K562 (cell line): Measurements from ENCODE around the gene EXOC3L1. TPM values are rescaled to one million over a fixed set of nuclear protein-coding genes. Genes with fewer than 3 reads are reported as not detected.

ENCODE experiments used
- ILK ChIP-seq: fragments of 450-650 bp; IDR thresholded peaks from 2 replicates; pipeline ENCODE4 v1.6.1; 2016; ENCODE audit warnings: missing genetic modification characterization, low read depth, mild to moderate bottlenecking, missing compliant biosample characterization, moderate library complexity, borderline replicate concordance
- MBD2 ChIP-seq: sonication (generic); IDR thresholded peaks from 2 replicates; pipeline ENCODE4 v1.6.1; 2016; ENCODE audit warnings: low read depth, borderline replicate concordance
- SIX5 ChIP-seq, 2 experiments: IDR thresholded peaks; 2 replicates each; pipeline ENCODE4 v1.6.1; 2011; ENCODE audit warnings: low read length in 2 of 2, borderline replicate concordance in 1 of 2, low read depth in 1 of 2, mild to moderate bottlenecking in 1 of 2, moderate library complexity in 1 of 2; ENCODE audit not compliant: insufficient read depth in 1 of 2
- TEAD4 ChIP-seq, 2 experiments: sonication (generic) in 1 of 2; formaldehyde crosslinking in 1 of 2; IDR thresholded peaks; 2 replicates each; pipeline versions ENCODE4 v1.6.1 to v1.8.0; 2012 to 2022; ENCODE audit warnings: borderline replicate concordance in 1 of 2, inconsistent platforms in 1 of 2, low read length in 1 of 2, mild to moderate bottlenecking in 1 of 2, missing genetic modification reagents in 1 of 2
- TOE1 ChIP-seq, 2 experiments: fragments of 450-650 bp in 1 of 2; sonication (generic) in 1 of 2; formaldehyde crosslinking in 1 of 2; IDR thresholded peaks; 2 replicates each; pipeline versions ENCODE4 v1.7.1 to v1.8.0; 2016 to 2022; ENCODE audit warnings: borderline replicate concordance in 2 of 2, mild to moderate bottlenecking in 2 of 2, antibody characterized with exemption in 1 of 2, inconsistent platforms in 1 of 2, low read depth in 1 of 2, missing genetic modification reagents in 1 of 2, moderate library complexity in 1 of 2
- ZBTB33 ChIP-seq: sonication (generic); formaldehyde crosslinking; IDR thresholded peaks from 2 replicates; pipeline ENCODE4 v1.8.1; 2023; ENCODE audit warnings: mild to moderate bottlenecking, missing genetic modification reagents
- ZHX1 ChIP-seq: fragments of 150-350 bp; conservative IDR thresholded peaks from 2 replicates; pipeline ENCODE4 v1.6.1; 2014; ENCODE audit warnings: low read length
- polyA plus RNA-seq, 8 experiments: library from polyadenylated mRNA; depleted of rRNA in 4 of 8; stranded (reverse) in 5 of 8; unstranded in 3 of 8; fragments of >200 nt; fragmentation: Nextera tagmentation in 2 of 8; fragmentation: Illumina TruSeq in 1 of 8; extraction: Ambion mirVana in 2 of 8; extraction: Trizol in 1 of 8; gene quantifications; 2 replicates each; pipeline versions ENCODE4 v1.2.1 to v1.2.3, GENCODE V29; 2011 to 2014; ENCODE audit warnings: inconsistent platforms in 1 of 8, missing spikeins in 1 of 8
- total RNA-seq, 7 experiments: library from RNA; depleted of rRNA in 6 of 7; stranded (reverse); fragments of >200 nt in 6 of 7; fragmentation: Illumina TruSeq in 2 of 7; extraction: Trizol in 2 of 7; gene quantifications; 2 replicates each; pipeline versions ENCODE4 v1.2.1 to v1.2.3, GENCODE V29; 2011 to 2021; ENCODE audit warnings: low replicate concordance in 1 of 7
- TF ChIP-seq, protein P1 (sequence below), 2 experiments: fragments of 150-350 bp in 1 of 2; IDR thresholded peaks; 2 replicates each; pipeline ENCODE4 v1.6.1; 2012 to 2016; ENCODE audit warnings: low read depth in 2 of 2, low read length in 2 of 2, mild to moderate bottlenecking in 1 of 2, moderate library complexity in 1 of 2
- TF ChIP-seq, protein P2 (sequence below), 3 experiments: fragments of 200-800 bp in 1 of 3; fragments of 250-450 bp in 1 of 3; fragments of 450-650 bp in 1 of 3; sonication (Bioruptor Pico) in 1 of 3; sonication (Bioruptor generic) in 1 of 3; formaldehyde crosslinking in 1 of 3; IDR thresholded peaks; 2 replicates each; pipeline versions ENCODE4 v1.6.1 to v1.8.0; 2016 to 2022; ENCODE audit warnings: mild to moderate bottlenecking in 2 of 3, missing genetic modification characterization in 2 of 3, missing compliant biosample characterization in 1 of 3, moderate library complexity in 1 of 3
- TF ChIP-seq, protein P3 (sequence below): sonication (generic); formaldehyde crosslinking; IDR thresholded peaks from 2 replicates; pipeline ENCODE4 v1.8.0; 2022; ENCODE audit warnings: mild to moderate bottlenecking, missing genetic modification reagents

The EXOC3L1 gene
- total and polyA plus RNA-seq, 9 of the 15 experiments (the other 6 are each of a cell fraction or from before 2014, with no cell fraction given) = 0.08 TPM; not detected in 8

DNA sequence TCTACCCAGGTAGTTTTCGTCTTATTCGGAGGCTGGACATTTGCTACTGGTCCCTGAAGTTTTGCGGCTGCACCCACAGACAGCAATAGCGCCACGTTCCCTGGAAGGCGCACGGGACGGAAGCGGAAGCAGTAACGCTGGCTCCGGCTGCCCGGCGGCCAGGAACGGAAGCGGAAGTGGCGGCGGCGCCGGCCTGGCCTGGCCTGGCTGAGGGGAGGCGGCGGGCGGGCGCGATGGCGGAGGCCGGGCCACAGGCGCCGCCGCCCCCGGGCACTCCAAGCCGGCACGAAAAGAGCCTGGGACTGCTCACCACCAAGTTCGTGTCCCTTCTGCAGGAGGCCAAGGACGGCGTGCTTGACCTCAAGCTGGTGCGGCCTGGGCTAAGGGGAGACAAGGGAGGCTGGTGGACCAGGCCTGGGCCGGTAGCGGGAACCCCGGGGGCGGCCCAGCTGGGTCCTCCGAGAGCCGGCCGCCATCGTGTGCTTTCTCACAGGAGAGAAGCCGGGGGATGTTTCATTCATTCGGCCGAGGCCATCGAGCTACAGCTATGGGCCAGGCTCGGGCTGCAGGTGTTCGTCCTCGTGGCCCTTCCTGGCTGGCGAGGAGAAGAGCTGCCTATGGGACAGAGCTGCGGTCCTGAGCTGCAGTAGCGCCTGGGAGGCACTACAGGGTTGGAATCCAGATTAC lies 2.2 kb upstream of the EXOC3L1 start, which contains the start of gene E2F4 (continued):
- TF ChIP-seq, protein P1, sequence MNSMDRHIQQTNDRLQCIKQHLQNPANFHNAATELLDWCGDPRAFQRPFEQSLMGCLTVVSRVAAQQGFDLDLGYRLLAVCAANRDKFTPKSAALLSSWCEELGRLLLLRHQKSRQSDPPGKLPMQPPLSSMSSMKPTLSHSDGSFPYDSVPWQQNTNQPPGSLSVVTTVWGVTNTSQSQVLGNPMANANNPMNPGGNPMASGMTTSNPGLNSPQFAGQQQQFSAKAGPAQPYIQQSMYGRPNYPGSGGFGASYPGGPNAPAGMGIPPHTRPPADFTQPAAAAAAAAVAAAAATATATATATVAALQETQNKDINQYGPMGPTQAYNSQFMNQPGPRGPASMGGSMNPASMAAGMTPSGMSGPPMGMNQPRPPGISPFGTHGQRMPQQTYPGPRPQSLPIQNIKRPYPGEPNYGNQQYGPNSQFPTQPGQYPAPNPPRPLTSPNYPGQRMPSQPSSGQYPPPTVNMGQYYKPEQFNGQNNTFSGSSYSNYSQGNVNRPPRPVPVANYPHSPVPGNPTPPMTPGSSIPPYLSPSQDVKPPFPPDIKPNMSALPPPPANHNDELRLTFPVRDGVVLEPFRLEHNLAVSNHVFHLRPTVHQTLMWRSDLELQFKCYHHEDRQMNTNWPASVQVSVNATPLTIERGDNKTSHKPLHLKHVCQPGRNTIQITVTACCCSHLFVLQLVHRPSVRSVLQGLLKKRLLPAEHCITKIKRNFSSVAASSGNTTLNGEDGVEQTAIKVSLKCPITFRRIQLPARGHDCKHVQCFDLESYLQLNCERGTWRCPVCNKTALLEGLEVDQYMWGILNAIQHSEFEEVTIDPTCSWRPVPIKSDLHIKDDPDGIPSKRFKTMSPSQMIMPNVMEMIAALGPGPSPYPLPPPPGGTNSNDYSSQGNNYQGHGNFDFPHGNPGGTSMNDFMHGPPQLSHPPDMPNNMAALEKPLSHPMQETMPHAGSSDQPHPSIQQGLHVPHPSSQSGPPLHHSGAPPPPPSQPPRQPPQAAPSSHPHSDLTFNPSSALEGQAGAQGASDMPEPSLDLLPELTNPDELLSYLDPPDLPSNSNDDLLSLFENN (IDR thresholded peaks at IDR 0.05; ENCODE audit: low read depth in 2 of 2, low read length in 2 of 2) = no peak
- TF ChIP-seq ZHX1 (no peak), TEAD4 (IDR thresholded peaks at IDR 0.05; ENCODE audit: low read length) (peak; percentile 24; the same call in 1 of the 2 replicates), TEAD4 (CRISPR knock-in tag; IDR thresholded peaks at IDR 0.05; ENCODE audit: borderline replicate concordance) (no peak), MBD2 (peak; percentile 17; the same call in 1 of the 2 replicates), SIX5 (IDR thresholded peaks at IDR 0.05; ENCODE audit: borderline replicate concordance in 1 of 2, insufficient read depth in 1 of 2, low read depth in 1 of 2, low read length in 2 of 2) (no peak), ILK (tag) (no peak), TOE1 (IDR thresholded peaks at IDR 0.05; ENCODE audit: borderline replicate concordance) (peak; percentile 74; the same call in 1 of the 2 replicates), TOE1 (CRISPR knock-in tag; IDR thresholded peaks at IDR 0.05; ENCODE audit: borderline replicate concordance, low read depth) (no peak), ZBTB33 (no peak)
- TF ChIP-seq, protein P2, sequence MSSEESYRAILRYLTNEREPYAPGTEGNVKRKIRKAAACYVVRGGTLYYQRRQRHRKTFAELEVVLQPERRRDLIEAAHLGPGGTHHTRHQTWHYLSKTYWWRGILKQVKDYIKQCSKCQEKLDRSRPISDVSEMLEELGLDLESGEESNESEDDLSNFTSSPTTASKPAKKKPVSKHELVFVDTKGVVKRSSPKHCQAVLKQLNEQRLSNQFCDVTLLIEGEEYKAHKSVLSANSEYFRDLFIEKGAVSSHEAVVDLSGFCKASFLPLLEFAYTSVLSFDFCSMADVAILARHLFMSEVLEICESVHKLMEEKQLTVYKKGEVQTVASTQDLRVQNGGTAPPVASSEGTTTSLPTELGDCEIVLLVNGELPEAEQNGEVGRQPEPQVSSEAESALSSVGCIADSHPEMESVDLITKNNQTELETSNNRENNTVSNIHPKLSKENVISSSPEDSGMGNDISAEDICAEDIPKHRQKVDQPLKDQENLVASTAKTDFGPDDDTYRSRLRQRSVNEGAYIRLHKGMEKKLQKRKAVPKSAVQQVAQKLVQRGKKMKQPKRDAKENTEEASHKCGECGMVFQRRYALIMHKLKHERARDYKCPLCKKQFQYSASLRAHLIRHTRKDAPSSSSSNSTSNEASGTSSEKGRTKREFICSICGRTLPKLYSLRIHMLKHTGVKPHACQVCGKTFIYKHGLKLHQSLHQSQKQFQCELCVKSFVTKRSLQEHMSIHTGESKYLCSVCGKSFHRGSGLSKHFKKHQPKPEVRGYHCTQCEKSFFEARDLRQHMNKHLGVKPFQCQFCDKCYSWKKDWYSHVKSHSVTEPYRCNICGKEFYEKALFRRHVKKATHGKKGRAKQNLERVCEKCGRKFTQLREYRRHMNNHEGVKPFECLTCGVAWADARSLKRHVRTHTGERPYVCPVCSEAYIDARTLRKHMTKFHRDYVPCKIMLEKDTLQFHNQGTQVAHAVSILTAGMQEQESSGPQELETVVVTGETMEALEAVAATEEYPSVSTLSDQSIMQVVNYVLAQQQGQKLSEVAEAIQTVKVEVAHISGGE (CRISPR knock-in tag; IDR thresholded peaks at IDR 0.05) = peak in 2 of 3 experiments; percentile 66 to 91; a peak in 4 of 6 replicates
- TF ChIP-seq, protein P3, sequence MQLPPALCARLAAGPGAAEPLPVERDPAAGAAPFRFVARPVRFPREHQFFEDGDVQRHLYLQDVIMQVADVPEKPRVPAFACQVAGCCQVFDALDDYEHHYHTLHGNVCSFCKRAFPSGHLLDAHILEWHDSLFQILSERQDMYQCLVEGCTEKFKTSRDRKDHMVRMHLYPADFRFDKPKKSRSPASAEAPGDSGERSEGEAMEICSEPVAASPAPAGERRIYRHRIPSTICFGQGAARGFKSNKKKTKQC (CRISPR knock-in tag) = peak; percentile 68; the same call in 1 of the 2 replicates
